CD4-positive, alpha-beta T cell (primary cell): Measurements from ENCODE around the gene PRKAR1B. TPM values are rescaled to one million over a fixed set of nuclear protein-coding genes. Genes with fewer than 3 reads are reported as not detected.

ENCODE experiments used
- ATAC-seq: fragments of 200-7000 bp; cut with Tn5 transposase; one replicate; pipeline ENCODE4 v1.10.0; 2022; ENCODE audit warnings: mild to moderate bottlenecking; ENCODE audit not compliant: poor library complexity
- CTCF ChIA-PET: fragments of 350-600 bp; sonication (Branson Sonifier 250); formaldehyde crosslinking; loops from one replicate; lab custom pipeline; 2021; ENCODE audit warnings: antibody characterized with exemption, inconsistent platforms; lab: Charles Lee
- POLR2A ChIA-PET: fragments of 350-600 bp; sonication (Branson Sonifier 250); formaldehyde crosslinking; loops from one replicate; lab custom pipeline; 2021; ENCODE audit warnings: antibody characterized with exemption, inconsistent platforms; lab: Charles Lee
- DNase-seq, 14 experiments: peaks; one replicate each; pipeline ENCODE4 v3.0.0-alpha.2; 2013 to 2020; ENCODE audit warnings: mixed read lengths in 2 of 14
- H3K27ac ChIP-seq, 2 donors: one replicate each; pipeline versions ENCODE4 v1.5.1 to v1.7.0; 2013; ENCODE audit warnings: low read length in 2 of 2, low read depth in 1 of 2, mild to moderate bottlenecking in 1 of 2
- H3K27me3 ChIP-seq, 2 experiments: 1 replicate in 1 of 2; 2 replicates in 1 of 2; pipeline versions ENCODE4 v1.6.1 to v1.7.0; 2013; ENCODE audit warnings: low read length in 2 of 2, control low read depth in 1 of 2, mild to moderate bottlenecking in 1 of 2, moderate library complexity in 1 of 2; ENCODE audit not compliant: insufficient read depth in 2 of 2, control insufficient read depth in 1 of 2
- H3K36me3 ChIP-seq: one replicate; pipeline ENCODE4 v1.6.1; 2013; ENCODE audit warnings: low read length, control low read depth; ENCODE audit not compliant: insufficient read depth
- H3K4me1 ChIP-seq: one replicate; pipeline ENCODE4 v1.6.1; 2013; ENCODE audit warnings: low read length, control low read depth; ENCODE audit not compliant: insufficient read depth
- H3K4me3 ChIP-seq: one replicate; pipeline ENCODE4 v1.5.1; 2013; ENCODE audit warnings: mild to moderate bottlenecking, low read length, moderate library complexity
- H3K9me3 ChIP-seq, 2 experiments: 1 replicate in 1 of 2; 2 replicates in 1 of 2; pipeline versions ENCODE4 v1.6.1 to v1.7.0; 2013; ENCODE audit warnings: low read length in 2 of 2, mild to moderate bottlenecking in 2 of 2, control low read depth in 1 of 2, moderate library complexity in 1 of 2; ENCODE audit not compliant: control insufficient read depth in 1 of 2, insufficient read depth in 1 of 2
- H3K27ac Mint-ChIP-seq: one replicate; pipeline ENCODE4 v1.8.0; 2020; ENCODE audit warnings: mixed read lengths
- H3K27me3 Mint-ChIP-seq: one replicate; pipeline ENCODE4 v1.8.0; 2021; ENCODE audit warnings: mixed read lengths
- H3K36me3 Mint-ChIP-seq: one replicate; pipeline ENCODE4 v1.8.0; 2021; ENCODE audit warnings: low read depth, mixed read lengths
- H3K4me1 Mint-ChIP-seq: one replicate; pipeline ENCODE4 v1.8.0; 2021; ENCODE audit warnings: low read depth, mixed read lengths
- H3K4me3 Mint-ChIP-seq: one replicate; pipeline ENCODE4 v1.8.0; 2020; ENCODE audit warnings: mild to moderate bottlenecking, mixed read lengths
- H3K9me3 Mint-ChIP-seq: one replicate; pipeline ENCODE4 v1.8.0; 2020; ENCODE audit warnings: mixed read lengths
- intact Hi-C, 2 experiments: fragments of 100-400 bp; cut with DNase I in 1 of 2; cut with micrococcal nuclease in 1 of 2; formaldehyde crosslinking; loops; one replicate each; pipeline versions ENCODE4 v1.15.1 to v1.9.0; 2023 to 2025; cut with DNase I, micrococcal nuclease
- total RNA-seq, 174 experiments: library from RNA in 2 of 174; stranded (reverse) in 2 of 174; gene quantifications; one replicate each; pipeline ENCODE4 v1.2.3 and lab custom pipeline; 2021 to 2026
- TF ChIP-seq, protein P1 (sequence below): fragments of 200-600 bp; IDR thresholded peaks from one replicate; pipeline ENCODE4 v1.8.0; 2022; ENCODE audit warnings: antibody characterized with exemption, mild to moderate bottlenecking

Gene PRKAR1B
- total RNA-seq, 2 experiments from 2014 or later: 18.8 to 19.5 TPM

- DNase-seq: no peak
- Histone ChIP-seq H3K36me3 (peaks cover 4% of the 10 kb centered on the region), H3K9me3 (peaks cover 14 to 42% of the 10 kb centered on the region in 2 experiments), H3K27me3 (no peaks in the 10 kb centered on the region), H3K27ac (no peak overlapping the region), H3K4me3 (no peak overlapping the region), H3K4me1 (no peaks in the 10 kb centered on the region)
- TF ChIP-seq, protein P1, sequence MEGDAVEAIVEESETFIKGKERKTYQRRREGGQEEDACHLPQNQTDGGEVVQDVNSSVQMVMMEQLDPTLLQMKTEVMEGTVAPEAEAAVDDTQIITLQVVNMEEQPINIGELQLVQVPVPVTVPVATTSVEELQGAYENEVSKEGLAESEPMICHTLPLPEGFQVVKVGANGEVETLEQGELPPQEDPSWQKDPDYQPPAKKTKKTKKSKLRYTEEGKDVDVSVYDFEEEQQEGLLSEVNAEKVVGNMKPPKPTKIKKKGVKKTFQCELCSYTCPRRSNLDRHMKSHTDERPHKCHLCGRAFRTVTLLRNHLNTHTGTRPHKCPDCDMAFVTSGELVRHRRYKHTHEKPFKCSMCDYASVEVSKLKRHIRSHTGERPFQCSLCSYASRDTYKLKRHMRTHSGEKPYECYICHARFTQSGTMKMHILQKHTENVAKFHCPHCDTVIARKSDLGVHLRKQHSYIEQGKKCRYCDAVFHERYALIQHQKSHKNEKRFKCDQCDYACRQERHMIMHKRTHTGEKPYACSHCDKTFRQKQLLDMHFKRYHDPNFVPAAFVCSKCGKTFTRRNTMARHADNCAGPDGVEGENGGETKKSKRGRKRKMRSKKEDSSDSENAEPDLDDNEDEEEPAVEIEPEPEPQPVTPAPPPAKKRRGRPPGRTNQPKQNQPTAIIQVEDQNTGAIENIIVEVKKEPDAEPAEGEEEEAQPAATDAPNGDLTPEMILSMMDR: no peak
- no peaks in the 10 kb centered on the region for H3K27me3 Mint-ChIP-seq
- no peak overlapping the region for H3K27ac Mint-ChIP-seq
- H3K4me3 Mint-ChIP-seq: no peak overlapping the region
- H3K4me1 Mint-ChIP-seq: no peaks in the 10 kb centered on the region
- intact Hi-C loops: no loop called here
- peaks cover 61% of the 10 kb centered on the region for H3K36me3 Mint-ChIP-seq
- CTCF ChIA-PET: no interaction called here
- no peak for ATAC-seq
- POLR2A ChIA-PET: no interaction called here
- peaks cover 8% of the 10 kb centered on the region for H3K9me3 Mint-ChIP-seq
Observed at GRCh38 chr7:682810-683209, 44.3 kb downstream of the PRKAR1B start.

GRCh38 chr7:681551-682307 is 45.4 kb downstream of the PRKAR1B start:
- no peaks in the 10 kb centered on the region for H3K27me3 Mint-ChIP-seq
- TF ChIP-seq, protein P1: no peak

DNA sequence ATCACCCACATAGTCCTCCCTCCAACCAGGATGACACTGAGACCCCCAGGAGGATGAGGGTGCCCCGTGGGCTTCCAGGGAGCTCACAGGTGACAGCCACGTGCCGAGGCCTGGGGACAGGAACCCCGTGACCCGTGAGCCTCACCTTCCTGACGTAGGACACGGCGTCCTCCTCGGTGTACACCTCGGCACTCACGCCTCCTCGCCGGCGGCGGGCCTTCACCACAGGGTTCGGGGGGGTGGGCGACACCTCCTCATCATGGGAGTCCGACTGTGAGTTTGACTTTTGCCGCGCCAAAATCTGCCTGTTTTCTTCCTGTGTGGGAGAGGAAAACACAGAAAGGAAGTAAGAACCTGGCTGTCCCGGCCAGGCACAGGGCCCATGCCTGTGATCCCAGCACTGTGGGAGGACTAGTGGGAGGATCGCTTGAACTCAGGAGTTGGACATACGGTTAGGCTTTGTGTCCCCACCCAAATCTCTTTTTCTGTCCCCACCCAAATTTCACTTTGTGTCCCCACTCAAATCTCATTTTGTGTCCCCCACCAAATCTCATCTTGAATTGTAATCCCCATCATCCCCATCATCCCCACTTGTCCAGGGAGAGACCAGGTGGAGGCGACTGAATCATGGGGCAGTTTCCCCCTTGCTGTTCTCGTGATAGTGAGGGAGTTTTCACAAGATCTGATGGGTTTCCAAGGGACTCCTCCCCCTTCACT is 46.5 kb downstream of the PRKAR1B start:
- DNase-seq (peak in 1 of 14 experiments; percentile 17), ATAC-seq (no peak)
- H3K4me1 ChIP-seq: no peaks in the 10 kb centered on the region
- ChIA-PET CTCF (no interaction called here), POLR2A (no interaction called here)
- Mint-ChIP-seq H3K27me3 (no peaks in the 10 kb centered on the region), H3K4me3 (no peak overlapping the region), H3K27ac (no peak overlapping the region), H3K36me3 (peaks cover 52% of the 10 kb centered on the region), H3K4me1 (no peaks in the 10 kb centered on the region), H3K9me3 (no peaks in the 10 kb centered on the region)
- H3K9me3 ChIP-seq: peaks cover 0 to 32% of the 10 kb centered on the region in 2 experiments
- H3K36me3 ChIP-seq: peaks cover 10% of the 10 kb centered on the region
- no peak overlapping the region for H3K27ac ChIP-seq
- TF ChIP-seq, protein P1: no peak
- intact Hi-C loops: no loop called here
- no peaks in the 10 kb centered on the region for H3K27me3 ChIP-seq
- no peak overlapping the region for H3K4me3 ChIP-seq

More at GRCh38 chr7:681551-682307, 45.4 kb downstream of the PRKAR1B start:
- no peaks in the 10 kb centered on the region for H3K4me1 ChIP-seq
- no peak overlapping the region for H3K4me3 Mint-ChIP-seq
- DNase-seq: no peak
- ChIA-PET CTCF (no interaction called here), POLR2A (no interaction called here)
- H3K36me3 Mint-ChIP-seq: peaks cover 57% of the 10 kb centered on the region
- H3K36me3 ChIP-seq: peaks cover 4% of the 10 kb centered on the region
- no peak overlapping the region for H3K27ac Mint-ChIP-seq
- no peak overlapping the region for H3K27ac ChIP-seq
- H3K4me3 ChIP-seq: no peak overlapping the region
- H3K27me3 ChIP-seq: no peaks in the 10 kb centered on the region
- H3K9me3 ChIP-seq: peaks cover 7 to 38% of the 10 kb centered on the region in 2 experiments
- ATAC-seq: no peak
- intact Hi-C loops: no loop called here
- H3K4me1 Mint-ChIP-seq: no peaks in the 10 kb centered on the region
- H3K9me3 Mint-ChIP-seq: peaks cover 2% of the 10 kb centered on the region
